Suppressor macrophage (primary cell): ENCODE data around the gene TMEM247.
"Not testable (repeated sequence)": the region's sequence is repeated elsewhere in the genome, so short reads cannot be mapped to it uniquely, and the experiment has no call there.

Experiments
- DNase-seq, 4 experiments: peaks; one replicate each; pipeline ENCODE4 v3.0.0-alpha.2; 2020 to 2022

The TMEM247 gene

GRCh38 chr2:46459694-46460093 is 19.7 kb upstream of the TMEM247 start:
- no peak for DNase-seq

GRCh38 chr2:46460241-46460921 is 19.0 kb upstream of the TMEM247 start:
- DNase-seq = no peak

GRCh38 chr2:46461011-46461674 is 18.2 kb upstream of the TMEM247 start:
- DNase-seq = peak; percentile 81 to 90 (median 86)

DNA sequence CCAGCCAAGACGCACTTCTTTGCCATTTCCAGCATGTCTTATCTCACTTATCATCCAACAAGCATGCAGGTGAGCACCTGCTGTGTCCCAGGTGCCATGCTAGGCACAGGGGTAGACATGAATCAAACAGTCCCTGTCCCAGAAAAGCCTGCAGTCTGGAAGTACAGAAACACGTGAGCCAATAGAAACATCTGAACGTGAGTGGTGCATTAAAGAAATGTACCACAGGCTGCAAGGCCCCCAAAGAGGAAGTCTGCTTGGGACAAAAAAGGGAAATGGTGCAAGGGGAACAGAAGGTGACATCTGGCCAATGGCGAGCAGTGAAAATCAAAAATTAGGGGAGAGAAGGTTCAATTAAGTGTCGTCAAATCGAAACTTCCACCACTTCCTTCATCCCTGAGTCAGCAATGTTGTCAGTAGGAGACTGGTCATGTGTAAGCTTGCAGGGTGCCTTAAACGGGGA is 17.6 kb upstream of the TMEM247 start:
- DNase-seq = peak; percentile 85 to 95 (median 88)

GRCh38 chr2:46462936-46463335 is 16.4 kb upstream of the TMEM247 start:
- DNase-seq = no peak

DNA sequence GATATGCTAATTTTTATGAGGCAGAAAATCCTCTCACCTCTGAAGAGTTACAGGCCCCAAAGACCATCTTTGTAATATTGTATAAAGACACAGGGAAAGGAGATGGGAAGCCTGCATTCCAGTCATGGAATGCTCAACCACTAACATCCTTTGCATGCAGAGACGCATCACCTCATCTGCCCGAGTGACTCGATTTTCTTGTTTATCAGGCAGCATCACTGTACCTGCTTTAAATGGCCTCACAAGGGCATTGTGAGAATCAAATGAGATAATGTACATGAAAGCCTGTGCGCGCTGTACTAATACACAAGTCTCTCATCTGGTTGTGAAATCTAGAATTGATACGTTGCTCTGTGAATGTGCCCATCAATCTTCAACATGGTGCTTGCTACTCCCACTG is 10.2 kb upstream of the TMEM247 start:
- no peak for DNase-seq

DNA sequence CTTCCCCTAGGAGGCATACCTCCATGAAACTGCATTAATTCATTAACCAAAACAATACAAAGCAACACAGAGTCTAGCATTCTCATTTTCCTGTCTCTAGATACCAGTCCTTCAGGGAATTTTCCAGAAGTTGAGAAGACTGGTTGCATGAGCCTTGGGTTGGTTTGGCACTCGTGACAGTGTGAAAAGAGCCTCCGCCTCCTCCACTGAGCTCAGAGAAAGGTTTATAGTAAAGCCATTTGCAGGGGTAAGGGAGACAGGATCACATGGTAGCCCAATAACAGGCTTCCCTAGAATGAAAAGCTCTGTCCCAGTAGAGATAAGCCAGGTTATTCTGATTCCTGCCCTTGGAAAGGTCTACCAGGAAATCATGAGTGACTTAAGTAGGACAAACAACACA is 9.7 kb upstream of the TMEM247 start:
- DNase-seq = peak in 1 of 4 experiments; percentile 45

DNA sequence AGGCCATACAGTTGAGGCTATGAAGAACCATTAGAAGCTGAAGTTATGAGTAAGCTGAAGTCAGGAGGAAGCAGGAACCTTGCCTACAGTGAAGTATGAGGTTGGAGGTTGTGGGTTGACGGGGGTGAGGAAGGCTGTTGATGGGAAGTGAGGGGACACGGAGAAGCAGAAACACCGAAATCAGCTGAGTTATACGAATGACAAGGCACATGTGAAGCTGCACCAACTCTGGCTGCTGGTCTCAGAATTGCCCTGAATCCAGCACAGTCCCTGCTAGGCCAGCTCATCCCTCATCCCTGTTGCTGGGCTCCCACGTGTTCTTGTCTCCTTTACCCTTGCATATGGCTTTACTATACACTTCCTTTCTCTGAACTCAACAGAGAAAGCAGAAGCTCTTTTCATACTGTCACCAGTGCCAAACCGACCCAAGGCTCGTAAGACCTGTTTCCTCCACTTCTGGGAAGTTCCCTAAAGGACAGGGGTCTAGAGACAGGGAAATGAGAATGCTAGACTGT is 9.2 kb upstream of the TMEM247 start:
- peak; percentile 87 to 97 (median 92) for DNase-seq

- peak in 3 of 4 experiments; percentile 21 to 51 (median 43) for DNase-seq
Measured at GRCh38 chr2:46471019-46471583, 8.3 kb upstream of the TMEM247 start.

- DNase-seq = no peak
Measured at GRCh38 chr2:46471697-46472096, 7.7 kb upstream of the TMEM247 start.

DNA sequence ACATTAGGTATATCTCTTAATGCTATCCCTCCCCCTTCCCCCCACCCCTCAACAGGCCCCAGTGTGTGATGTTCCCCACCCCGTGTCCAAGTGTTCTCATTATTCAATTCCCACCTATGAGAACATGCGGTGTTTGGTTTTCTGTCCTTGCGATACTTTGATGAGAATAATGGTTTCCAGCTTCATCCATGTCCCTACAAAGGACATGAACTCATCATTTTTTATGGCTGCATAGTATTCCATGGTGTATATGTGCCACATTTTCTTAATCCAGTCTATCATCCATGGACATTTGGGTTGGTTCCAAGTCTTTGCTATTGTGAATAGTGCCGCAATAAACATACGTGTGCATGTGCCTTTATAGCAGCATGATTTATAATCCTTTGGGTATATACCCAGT is 7.2 kb upstream of the TMEM247 start:
- DNase-seq = not testable (repeated sequence)

DNA sequence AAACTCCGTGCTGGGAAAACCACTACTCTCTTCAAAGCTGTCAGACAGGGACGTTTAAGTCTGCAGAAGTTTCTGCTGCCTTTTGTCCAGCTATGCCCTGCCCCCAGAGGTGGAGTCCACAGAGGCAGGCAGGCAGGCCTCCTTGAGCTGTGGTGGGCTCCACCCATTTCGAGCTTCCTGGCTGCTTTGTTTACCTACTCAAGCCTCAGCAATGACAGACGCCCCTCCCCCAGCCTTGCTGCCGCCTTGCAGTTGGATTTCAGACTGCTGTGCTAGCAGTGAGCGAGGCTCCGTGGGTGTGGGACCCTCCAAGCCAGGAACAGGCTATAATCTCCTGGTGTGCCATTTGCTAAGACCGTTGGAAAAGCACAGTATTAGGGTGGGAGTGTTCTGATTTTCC is 1.9 kb upstream of the TMEM247 start:
- not testable (repeated sequence) for DNase-seq

DNA sequence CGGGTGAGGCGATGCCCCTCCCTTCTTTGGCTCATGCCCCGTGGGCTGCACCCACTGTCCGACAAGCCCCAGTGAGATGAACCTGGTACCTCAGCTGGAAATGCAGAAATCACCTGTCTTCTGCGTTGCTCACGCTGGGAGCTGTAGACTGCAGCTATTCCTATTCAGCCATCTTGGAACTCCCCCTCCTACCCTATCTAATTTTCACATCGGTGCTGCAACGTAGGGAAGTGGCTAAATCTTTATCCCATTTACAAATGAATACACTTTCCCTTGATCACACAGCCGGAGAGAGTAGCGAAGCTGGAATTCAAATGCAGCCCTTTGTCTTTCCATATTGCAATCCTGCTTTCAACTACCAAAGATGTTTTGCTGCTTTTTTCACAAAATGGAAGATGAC is 1.4 kb upstream of the TMEM247 start:
- DNase-seq = no peak

DNA sequence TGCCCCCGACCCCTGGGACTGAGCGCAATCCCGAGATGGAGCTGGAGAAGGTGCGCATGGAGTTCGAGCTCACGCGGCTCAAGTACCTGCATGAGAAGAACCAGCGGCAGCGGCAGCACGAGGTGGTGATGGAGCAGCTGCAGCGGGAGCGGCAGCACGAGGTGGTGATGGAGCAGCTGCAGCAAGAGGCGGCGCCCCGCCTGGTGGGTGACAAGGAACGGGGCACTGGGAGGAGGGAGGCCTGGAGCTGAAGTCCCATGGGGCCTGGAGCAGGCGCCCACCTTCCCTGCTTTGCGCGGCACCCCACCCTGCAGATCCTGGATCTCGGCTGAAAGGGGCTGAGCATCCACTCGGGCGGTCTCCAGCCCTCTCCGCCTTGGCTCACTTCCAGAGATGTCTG is 1.2 kb downstream of the TMEM247 start:
- no peak for DNase-seq

DNA sequence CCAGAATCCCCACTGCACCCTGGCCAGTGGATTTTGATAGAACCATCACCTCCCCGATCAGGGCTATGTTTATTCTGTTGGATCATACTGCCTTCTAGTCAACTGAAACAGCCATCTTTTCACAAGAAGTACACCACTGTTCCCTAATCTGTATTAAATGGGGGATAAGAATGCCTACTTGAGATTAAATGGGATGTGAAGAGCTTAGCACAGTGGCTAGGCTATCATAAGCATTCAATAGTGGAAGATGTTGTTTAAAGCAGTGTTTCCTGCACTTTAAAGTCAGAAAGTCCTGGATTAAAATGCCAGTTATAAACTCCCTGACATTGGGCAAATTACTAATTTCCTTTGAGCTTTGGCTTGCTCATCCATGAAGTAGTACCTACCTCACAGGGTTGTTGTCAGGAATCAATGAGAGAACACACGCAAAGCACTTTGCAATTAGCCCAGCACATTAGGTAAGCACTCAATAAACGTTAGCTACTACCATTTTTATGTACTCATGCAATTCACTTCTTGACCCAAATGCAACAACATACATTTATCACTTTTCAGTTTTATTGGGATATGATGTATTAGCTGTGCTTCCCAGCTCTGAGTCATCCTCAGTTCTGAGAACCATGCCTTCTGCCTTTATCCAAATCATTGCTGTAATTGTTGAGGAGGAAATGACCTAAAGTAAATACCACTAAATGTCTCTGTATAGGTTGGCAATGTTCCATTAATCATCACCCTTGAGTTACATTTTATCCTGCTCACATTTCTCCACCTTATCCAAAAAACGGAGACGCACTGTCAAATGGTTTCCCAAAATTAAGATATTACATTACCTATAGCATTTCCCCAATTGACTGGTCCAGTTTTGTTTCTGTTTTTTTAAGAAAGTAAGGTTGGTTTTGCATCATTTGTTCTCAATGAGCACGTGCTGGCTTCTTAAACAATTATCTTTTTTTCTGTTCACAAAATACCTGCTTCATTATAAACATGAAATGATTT is 2.1 kb downstream of the TMEM247 start:
- peak in 2 of 4 experiments; percentile 32 to 58 for DNase-seq

GRCh38 chr2:46482490-46482889 is 3.1 kb downstream of the TMEM247 start:
- no peak for DNase-seq

GRCh38 chr2:46485002-46485401 is 5.6 kb downstream of the TMEM247 start:
- DNase-seq = no peak

DNA sequence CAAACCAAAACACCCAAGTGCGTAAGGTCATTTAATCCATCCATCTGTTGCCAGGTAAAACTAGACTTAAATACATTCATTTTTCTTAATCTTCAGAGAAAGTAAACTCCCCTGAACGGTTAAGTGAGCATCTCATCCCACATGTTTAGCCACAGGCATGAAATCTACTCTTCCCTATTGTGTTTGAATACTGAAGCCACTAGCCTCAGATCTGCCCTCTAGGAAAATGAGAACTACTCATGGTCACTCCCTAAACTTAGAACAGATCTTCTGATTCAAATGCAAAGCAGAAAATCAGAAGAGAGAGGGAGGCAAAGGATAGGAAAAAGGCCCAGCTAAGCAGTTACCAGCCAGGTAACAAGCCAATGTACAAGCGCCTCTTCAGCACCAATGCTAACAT is 7.1 kb downstream of the TMEM247 start:
- peak in 3 of 4 experiments; percentile 27 to 48 (median 33) for DNase-seq

DNA sequence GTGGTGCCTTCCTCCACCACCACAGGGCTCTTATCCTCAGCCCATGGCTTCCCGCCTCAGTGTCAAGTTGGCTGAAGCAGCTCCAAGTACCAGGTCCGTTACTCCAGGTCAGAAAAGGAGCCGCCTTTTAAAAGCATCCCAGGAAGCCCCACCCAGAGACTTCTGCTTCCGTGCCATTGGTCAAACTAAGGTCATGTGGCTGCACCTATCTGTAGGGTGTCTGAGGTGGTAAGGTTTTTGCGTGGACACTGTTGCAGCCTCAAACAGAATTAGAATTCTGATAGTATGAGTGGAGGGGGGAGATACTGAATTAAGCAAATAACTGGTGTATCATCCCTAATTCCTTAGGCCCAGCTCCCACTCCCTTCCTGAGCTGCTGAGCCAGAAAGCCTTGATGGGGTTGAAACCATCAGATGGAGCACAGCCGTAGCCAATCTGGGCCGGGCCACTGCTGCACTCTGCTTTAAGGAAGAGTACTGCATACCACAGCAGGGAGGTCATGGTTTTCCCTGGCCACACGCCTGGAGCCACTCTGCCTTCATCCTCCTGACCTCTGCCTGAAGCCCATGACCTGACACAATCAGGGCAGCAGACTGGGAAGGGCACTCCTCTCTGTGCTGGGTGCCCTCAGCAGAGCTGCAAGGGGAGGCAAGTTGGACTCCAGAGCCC is 8.4 kb downstream of the TMEM247 start:
- DNase-seq = no peak

DNA sequence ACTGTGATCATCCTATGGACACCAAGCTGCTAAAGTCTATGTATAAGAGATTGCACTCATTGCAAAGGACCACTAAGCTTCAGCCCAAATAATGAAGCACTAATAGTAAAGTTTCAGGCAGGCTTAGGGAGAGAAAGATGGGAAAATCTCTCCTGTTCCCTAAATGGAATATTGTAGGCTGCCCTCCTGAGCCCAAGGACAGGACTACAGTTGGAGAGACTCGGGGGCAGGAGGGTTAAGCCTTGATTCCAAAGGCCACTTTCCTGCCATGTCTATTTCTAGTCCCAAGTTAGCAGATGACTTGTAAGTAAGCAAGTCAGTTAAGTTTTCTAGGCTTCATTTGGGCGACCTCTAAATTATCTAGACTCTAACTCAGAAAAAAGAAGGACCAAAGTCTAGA is 9.0 kb downstream of the TMEM247 start:
- no peak for DNase-seq

- DNase-seq = peak; percentile 47 to 75 (median 71)
Measured at GRCh38 chr2:46489423-46490174, 10.2 kb downstream of the TMEM247 start.
